Right atrium auricular region (tissue), 2 donors: ENCODE results near the gene ZNF516. TPM values are rescaled to one million over a fixed set of nuclear protein-coding genes. Genes with fewer than 3 reads are reported as not detected.

ENCODE experiments used
- DNase-seq: peaks from one replicate; pipeline ENCODE4 v3.0.0-alpha.2; 2019; ENCODE audit warnings: low spot score
- H3K27ac ChIP-seq, 2 donors: fragments of 200-600 bp; sonication (generic); 1 replicate in 1 of 2; 2 replicates in 1 of 2; pipeline ENCODE4 v1.5.1; 2016 to 2019
- H3K27me3 ChIP-seq, 2 donors: fragments of 200-600 bp; sonication (generic); one replicate each; pipeline versions ENCODE4 v1.5.1 to v1.6.0; 2017 to 2019
- H3K36me3 ChIP-seq: fragments of 200-600 bp; sonication (generic); one replicate; pipeline ENCODE4 v1.5.1; 2016
- H3K4me1 ChIP-seq, 2 donors: fragments of 200-600 bp; sonication (generic); one replicate each; pipeline versions ENCODE4 v1.5.1 to v1.6.0; 2017 to 2019
- H3K4me3 ChIP-seq, 2 donors: fragments of 200-600 bp; sonication (generic); 1 replicate in 1 of 2; 2 replicates in 1 of 2; pipeline ENCODE4 v1.5.1; 2017 to 2019; ENCODE audit warnings: mild to moderate bottlenecking in 1 of 2, moderate library complexity in 1 of 2
- H3K9me3 ChIP-seq, 2 donors: fragments of 200-600 bp; sonication (generic); one replicate each; pipeline ENCODE4 v1.5.1; 2019
- total RNA-seq, 2 donors: library from RNA; depleted of rRNA; stranded (reverse); fragments of >200 nt; gene quantifications; one replicate each; pipeline ENCODE4 v1.1.0, GENCODE V29; 2016
- TF ChIP-seq, protein P1 (sequence below), 2 donors: fragments of 200-600 bp; sonication (generic); IDR thresholded peaks; one replicate each; pipeline ENCODE4 v1.5.1; 2019; ENCODE audit warnings: antibody characterized with exemption in 2 of 2

The ZNF516 gene
- total RNA-seq, 2 donors from 2014 or later = 11.0 to 14.0 TPM

DNA sequence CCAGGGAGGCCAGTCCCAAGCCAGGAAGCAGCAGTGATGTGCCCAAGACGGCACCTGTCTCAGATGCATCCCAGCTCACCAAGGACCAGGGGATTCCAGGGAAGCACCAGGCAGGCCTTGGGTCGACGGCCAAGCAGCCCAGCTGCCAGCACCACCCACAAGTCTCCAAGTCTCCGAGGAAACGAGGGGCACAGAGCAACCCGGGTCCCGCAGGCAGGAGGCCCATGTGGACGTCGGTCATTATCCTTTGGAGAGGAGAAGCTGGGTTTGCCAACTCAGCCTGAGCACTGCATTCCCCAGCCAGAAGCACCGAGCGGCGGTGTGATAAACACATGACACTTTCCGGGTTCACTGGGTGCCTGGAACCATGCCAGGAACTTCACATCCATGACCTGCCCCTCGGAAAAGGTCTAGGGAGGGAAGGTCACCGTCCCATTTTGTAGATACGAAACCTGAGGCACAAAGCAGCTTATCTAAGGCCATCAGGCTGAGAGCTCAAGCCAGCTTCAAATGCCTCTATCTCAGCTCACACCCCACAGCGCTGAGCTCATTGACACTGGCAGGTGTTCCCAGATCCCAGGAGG is 104.5 kb downstream of the ZNF516 start:
- Histone ChIP-seq H3K27me3 (no peaks in the 10 kb centered on the region), H3K4me1 (peaks cover 0 to 25% of the 10 kb centered on the region in 2 donors), H3K4me3 (no peak overlapping the region), H3K9me3 (no peaks in the 10 kb centered on the region), H3K36me3 (no peaks in the 10 kb centered on the region), H3K27ac (no peak overlapping the region)
- no peak for DNase-seq
- TF ChIP-seq, protein P1, sequence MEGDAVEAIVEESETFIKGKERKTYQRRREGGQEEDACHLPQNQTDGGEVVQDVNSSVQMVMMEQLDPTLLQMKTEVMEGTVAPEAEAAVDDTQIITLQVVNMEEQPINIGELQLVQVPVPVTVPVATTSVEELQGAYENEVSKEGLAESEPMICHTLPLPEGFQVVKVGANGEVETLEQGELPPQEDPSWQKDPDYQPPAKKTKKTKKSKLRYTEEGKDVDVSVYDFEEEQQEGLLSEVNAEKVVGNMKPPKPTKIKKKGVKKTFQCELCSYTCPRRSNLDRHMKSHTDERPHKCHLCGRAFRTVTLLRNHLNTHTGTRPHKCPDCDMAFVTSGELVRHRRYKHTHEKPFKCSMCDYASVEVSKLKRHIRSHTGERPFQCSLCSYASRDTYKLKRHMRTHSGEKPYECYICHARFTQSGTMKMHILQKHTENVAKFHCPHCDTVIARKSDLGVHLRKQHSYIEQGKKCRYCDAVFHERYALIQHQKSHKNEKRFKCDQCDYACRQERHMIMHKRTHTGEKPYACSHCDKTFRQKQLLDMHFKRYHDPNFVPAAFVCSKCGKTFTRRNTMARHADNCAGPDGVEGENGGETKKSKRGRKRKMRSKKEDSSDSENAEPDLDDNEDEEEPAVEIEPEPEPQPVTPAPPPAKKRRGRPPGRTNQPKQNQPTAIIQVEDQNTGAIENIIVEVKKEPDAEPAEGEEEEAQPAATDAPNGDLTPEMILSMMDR (IDR thresholded peaks at IDR 0.05) = no peak

DNA sequence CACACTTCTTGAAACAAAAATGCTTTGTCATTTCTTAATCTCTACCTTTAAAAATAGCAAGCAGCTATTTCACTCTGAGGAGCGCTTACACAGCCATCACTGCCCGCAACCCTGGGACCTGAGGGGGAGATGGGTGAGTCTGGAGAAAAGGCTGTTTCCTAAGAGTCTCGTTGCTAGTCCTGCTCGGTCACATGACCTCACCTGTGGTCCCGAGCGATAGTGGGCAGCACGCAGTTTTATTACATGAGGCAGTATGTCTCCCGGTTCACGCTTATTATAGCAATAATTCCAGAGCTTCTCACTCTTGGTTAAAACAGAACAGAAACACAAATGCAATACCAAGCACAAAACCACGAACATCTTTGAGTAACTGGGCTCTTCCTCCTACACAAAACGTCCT is 105.3 kb downstream of the ZNF516 start:
- Histone ChIP-seq H3K4me1 (peaks cover 0 to 25% of the 10 kb centered on the region in 2 donors), H3K27me3 (no peaks in the 10 kb centered on the region), H3K9me3 (no peaks in the 10 kb centered on the region), H3K27ac (no peak overlapping the region), H3K36me3 (no peaks in the 10 kb centered on the region), H3K4me3 (no peak overlapping the region)
- TF ChIP-seq, protein P1 (IDR thresholded peaks at IDR 0.05) = no peak
- no peak for DNase-seq

DNA sequence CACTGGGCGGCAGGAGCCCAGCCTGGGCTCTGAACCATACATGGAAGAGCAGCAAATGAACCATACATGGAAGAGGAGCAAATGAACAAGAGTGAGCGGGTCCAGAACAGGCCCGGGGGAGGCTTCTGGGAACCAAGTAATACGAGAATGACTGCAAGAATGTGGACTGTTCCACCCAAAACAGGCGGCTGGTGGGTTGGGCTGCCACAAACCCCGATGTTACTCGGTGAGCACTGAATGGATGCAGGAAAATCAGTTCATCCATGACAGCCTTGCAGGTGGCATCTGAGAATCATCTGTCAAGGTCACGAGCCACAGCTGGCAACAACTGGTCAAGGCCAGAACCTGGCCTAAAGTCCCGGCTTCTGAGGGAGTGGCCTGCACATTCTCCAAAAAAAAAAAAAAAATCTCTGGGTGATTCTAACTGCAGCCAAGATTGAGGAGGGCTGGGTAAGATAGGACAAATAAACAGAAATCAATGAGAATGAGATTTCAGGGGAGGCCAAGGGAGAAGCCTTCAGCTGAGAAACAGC is 106.1 kb downstream of the ZNF516 start:
- Histone ChIP-seq H3K9me3 (no peaks in the 10 kb centered on the region), H3K36me3 (no peaks in the 10 kb centered on the region), H3K4me3 (no peak overlapping the region), H3K27me3 (no peaks in the 10 kb centered on the region), H3K27ac (no peak overlapping the region), H3K4me1 (peaks cover 0 to 25% of the 10 kb centered on the region in 2 donors)
- no peak for DNase-seq
- TF ChIP-seq, protein P1 (IDR thresholded peaks at IDR 0.05) = no peak

DNA sequence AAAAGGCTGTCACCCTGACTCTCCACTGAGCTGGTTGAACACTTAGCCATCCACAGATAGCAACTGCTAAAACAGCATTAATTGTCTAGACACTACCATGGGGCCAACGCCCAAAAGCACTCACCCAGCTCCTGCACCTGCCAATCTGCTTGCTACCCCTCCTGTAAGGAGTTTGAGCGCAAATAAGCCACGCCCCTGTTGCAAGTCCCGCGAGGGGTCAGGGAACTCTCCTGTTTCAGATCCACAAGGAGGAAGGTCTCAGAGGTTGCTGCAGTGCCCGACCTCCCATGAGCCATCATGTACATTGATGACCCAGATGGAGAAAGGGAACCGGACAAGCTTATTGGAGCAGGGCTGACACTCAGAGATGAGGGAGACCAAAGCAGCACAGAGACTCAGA is 106.8 kb downstream of the ZNF516 start:
- H3K4me3 ChIP-seq = no peak overlapping the region
- DNase-seq = no peak
- no peaks in the 10 kb centered on the region for H3K9me3 ChIP-seq
- no peaks in the 10 kb centered on the region for H3K27me3 ChIP-seq
- TF ChIP-seq, protein P1 (IDR thresholded peaks at IDR 0.05) = no peak
- no peaks in the 10 kb centered on the region for H3K36me3 ChIP-seq
- peaks cover 0 to 25% of the 10 kb centered on the region in 2 donors for H3K4me1 ChIP-seq
- H3K27ac ChIP-seq = no peak overlapping the region

DNA sequence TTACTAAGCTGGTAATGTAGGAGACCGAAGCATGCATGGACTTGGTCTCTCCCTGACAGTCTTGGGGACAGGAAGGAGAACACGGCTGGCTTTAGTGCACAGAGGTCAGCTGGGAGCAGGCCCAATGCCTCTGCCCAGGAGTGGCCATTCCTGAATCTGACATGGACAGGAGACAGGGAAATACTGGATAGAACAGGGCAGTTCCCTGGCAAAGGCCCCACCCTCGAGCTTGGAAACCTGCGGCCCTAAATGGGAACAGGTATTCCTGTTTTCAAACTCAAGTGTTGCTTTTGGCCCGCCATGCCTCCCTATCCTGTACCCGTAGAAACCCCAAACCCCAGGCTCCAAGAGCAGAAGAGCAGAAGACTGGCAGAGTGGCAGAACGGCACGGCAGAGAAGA is 107.4 kb downstream of the ZNF516 start:
- Histone ChIP-seq H3K27me3 (no peaks in the 10 kb centered on the region), H3K27ac (no peak overlapping the region), H3K9me3 (no peaks in the 10 kb centered on the region), H3K4me3 (no peak overlapping the region), H3K36me3 (no peaks in the 10 kb centered on the region), H3K4me1 (peaks cover 0 to 25% of the 10 kb centered on the region in 2 donors)
- DNase-seq = no peak
- TF ChIP-seq, protein P1 (IDR thresholded peaks at IDR 0.05) = no peak

DNA sequence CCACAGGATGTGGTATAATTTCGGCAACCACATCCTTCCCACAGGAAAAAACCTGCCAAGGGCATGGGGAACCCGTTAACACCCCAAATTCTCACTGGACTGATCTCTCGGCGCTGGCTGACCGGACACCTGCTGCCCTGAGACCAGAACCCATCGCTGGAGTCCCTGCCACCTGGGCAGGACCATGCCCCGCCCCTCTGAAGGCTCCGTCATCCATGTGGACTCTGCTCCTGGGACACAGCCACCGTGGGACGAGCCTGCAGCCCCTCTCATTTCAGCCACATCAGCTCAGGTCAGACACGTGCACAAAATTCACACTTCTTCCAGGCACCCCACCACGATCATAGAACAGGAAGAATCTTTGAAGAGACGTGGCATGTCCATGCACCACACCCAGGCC is 108.2 kb downstream of the ZNF516 start:
- TF ChIP-seq, protein P1 (IDR thresholded peaks at IDR 0.05) = no peak
- peaks cover 0 to 25% of the 10 kb centered on the region in 2 donors for H3K4me1 ChIP-seq
- no peaks in the 10 kb centered on the region for H3K36me3 ChIP-seq

More for the DNA sequence above, 108.2 kb downstream of the ZNF516 start:
- Histone ChIP-seq H3K4me3 (no peak overlapping the region), H3K27ac (no peak overlapping the region), H3K27me3 (no peaks in the 10 kb centered on the region), H3K9me3 (no peaks in the 10 kb centered on the region)
- DNase-seq = no peak
